ENCODE data around the gene NRP1.

The NRP1 gene

DNA sequence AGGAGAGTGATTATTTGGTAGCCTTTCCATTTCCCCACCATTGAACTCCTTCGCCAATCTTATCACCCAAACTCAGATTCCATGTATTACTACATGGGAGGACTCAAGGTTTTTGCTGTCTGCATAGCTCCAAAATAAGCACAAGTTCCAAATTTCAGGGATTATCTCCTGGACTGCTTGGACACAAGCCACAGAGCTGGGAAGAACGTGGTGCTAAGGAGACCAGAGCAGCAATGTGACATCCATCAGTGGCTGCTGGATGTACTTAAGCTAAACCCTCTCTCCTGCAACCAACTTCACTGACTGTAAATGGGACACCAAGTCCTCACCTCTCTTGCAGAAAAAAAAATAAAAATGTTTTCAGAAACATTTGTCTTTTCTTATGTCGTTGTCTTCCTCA is 56.3 kb downstream of the NRP1 start:
- no peak for DNase-seq (ENCODE audit: low read depth)
- no peak for TF ChIP-seq CTCF (IDR thresholded peaks at IDR 0.05; ENCODE audit: insufficient read depth, low read depth, low read length, missing control alignments)
- no peak overlapping the region for H3K4me3 ChIP-seq (ENCODE audit: low read length)

DNA sequence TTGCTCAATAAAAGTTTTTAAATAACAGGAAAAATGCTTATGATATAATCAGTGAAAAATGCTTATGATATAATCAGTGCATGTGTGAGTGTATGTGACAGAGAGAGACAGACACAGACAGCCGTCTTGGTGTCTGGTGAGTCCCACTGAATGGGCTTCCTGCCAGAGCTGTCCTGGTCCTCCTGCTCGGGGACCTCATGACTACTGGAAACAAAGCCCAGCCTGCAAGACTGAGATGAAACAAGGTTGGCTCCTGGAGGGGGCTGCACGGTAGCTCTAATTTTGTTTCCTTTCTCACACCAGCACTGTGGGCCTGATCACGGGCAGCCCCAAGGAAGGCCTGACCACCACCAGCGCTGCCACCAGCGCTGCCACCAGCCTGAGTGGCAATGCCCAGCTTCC is 57.3 kb downstream of the NRP1 start:
- H3K4me3 ChIP-seq (ENCODE audit: low read length), result no peak overlapping the region
- peak; percentile 49 for DNase-seq (ENCODE audit: low read depth)
- TF ChIP-seq CTCF (IDR thresholded peaks at IDR 0.05; ENCODE audit: insufficient read depth, low read depth, low read length, missing control alignments), result no peak

- H3K4me3 ChIP-seq (ENCODE audit: low read length), result no peak overlapping the region
- no peak for TF ChIP-seq CTCF (IDR thresholded peaks at IDR 0.05; ENCODE audit: insufficient read depth, low read depth, low read length, missing control alignments)
- peak; percentile 66 for DNase-seq (ENCODE audit: low read depth)
Measured at GRCh38 chr10:33276282-33276923, 58.1 kb downstream of the NRP1 start.

- no peak for DNase-seq (ENCODE audit: low read depth)
Measured at GRCh38 chr10:33274096-33274785, 60.2 kb downstream of the NRP1 start.

GRCh38 chr10:33273295-33274002 is 61.0 kb downstream of the NRP1 start:
- H3K4me3 ChIP-seq (ENCODE audit: low read length), result peak overlapping the region; percentile 17
- peak; percentile 44 for TF ChIP-seq CTCF (IDR thresholded peaks at IDR 0.05; ENCODE audit: insufficient read depth, low read depth, low read length, missing control alignments)
- peak; percentile 94 for DNase-seq (ENCODE audit: low read depth)

More at GRCh38 chr10:33274096-33274785, 60.2 kb downstream of the NRP1 start:
- no peak overlapping the region for H3K4me3 ChIP-seq (ENCODE audit: low read length)
- TF ChIP-seq CTCF (IDR thresholded peaks at IDR 0.05; ENCODE audit: insufficient read depth, low read depth, low read length, missing control alignments), result no peak

GRCh38 chr10:33272635-33273034 is 61.8 kb downstream of the NRP1 start:
- no peak for DNase-seq (ENCODE audit: low read depth)
- no peak for TF ChIP-seq CTCF (IDR thresholded peaks at IDR 0.05; ENCODE audit: insufficient read depth, low read depth, low read length, missing control alignments)
- H3K4me3 ChIP-seq (ENCODE audit: low read length), result no peak overlapping the region
